ENCODE results near the gene SIM2. TPM values are rescaled to one million over a fixed set of nuclear protein-coding genes. Genes with fewer than 3 reads are reported as not detected.

SIM2 gene
- total RNA-seq, 4 donors from 2014 or later: 1.2 TPM; not detected in 3

DNA sequence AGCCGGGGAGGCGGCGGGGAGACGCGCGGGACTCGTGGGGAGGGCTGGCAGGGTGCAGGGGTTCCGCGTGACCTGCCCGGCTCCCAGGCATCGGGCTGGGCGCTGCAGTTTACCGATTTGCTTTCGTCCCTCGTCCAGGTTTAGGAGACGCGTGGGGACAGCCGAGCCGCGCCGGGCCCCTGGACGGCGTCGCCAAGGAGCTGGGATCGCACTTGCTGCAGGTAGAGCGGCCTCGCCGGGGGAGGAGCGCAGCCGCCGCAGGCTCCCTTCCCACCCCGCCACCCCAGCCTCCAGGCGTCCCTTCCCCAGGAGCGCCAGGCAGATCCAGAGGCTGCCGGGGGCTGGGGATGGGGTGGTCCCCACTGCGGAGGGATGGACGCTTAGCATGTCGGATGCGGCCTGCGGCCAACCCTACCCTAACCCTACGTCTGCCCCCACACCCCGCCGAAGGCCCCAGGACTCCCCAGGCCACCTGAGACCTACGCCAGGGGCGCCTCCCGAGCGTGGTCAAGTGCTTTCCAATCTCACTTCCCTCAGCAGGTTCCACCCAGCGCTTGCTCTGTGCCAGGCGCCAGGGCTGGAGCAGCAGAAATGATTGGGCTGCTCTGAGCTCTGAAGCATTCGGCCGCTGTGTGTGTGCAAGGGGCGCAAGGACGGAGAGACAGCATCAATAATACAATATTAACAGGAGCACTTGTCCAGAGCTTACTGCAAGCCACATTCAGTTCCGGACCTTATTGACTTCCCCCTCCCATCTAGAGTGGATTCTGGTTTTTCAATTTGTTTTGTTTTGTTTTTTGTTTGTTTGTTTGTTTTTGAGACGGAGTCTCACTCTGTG is 10.3 kb downstream of the SIM2 start:
- H3K27me3 ChIP-seq: peaks cover 92% of the 10 kb centered on the region
- TF ChIP-seq EP300 (IDR thresholded peaks at IDR 0.05): no peak
- TF ChIP-seq, protein P1, sequence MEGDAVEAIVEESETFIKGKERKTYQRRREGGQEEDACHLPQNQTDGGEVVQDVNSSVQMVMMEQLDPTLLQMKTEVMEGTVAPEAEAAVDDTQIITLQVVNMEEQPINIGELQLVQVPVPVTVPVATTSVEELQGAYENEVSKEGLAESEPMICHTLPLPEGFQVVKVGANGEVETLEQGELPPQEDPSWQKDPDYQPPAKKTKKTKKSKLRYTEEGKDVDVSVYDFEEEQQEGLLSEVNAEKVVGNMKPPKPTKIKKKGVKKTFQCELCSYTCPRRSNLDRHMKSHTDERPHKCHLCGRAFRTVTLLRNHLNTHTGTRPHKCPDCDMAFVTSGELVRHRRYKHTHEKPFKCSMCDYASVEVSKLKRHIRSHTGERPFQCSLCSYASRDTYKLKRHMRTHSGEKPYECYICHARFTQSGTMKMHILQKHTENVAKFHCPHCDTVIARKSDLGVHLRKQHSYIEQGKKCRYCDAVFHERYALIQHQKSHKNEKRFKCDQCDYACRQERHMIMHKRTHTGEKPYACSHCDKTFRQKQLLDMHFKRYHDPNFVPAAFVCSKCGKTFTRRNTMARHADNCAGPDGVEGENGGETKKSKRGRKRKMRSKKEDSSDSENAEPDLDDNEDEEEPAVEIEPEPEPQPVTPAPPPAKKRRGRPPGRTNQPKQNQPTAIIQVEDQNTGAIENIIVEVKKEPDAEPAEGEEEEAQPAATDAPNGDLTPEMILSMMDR (IDR thresholded peaks at IDR 0.05): no peak
- no peak for TF ChIP-seq POLR2A (IDR thresholded peaks at IDR 0.05)
- TF ChIP-seq POLR2AphosphoS5 (IDR thresholded peaks at IDR 0.05): no peak
- WGBS: 10% methylated on average over 17 of the region's 55 CpGs
- no peaks in the 10 kb centered on the region for H3K9me3 ChIP-seq
- peak overlapping the region; percentile 34 for H3K4me3 ChIP-seq
- H3K36me3 ChIP-seq: no peaks in the 10 kb centered on the region
- peak in 1 of 2 donors; percentile 76 for DNase-seq (ENCODE audit: low spot score in 2 of 2)
- H3K27ac ChIP-seq: no peak overlapping the region
- peaks cover 56% of the 10 kb centered on the region for H3K4me1 ChIP-seq

DNA sequence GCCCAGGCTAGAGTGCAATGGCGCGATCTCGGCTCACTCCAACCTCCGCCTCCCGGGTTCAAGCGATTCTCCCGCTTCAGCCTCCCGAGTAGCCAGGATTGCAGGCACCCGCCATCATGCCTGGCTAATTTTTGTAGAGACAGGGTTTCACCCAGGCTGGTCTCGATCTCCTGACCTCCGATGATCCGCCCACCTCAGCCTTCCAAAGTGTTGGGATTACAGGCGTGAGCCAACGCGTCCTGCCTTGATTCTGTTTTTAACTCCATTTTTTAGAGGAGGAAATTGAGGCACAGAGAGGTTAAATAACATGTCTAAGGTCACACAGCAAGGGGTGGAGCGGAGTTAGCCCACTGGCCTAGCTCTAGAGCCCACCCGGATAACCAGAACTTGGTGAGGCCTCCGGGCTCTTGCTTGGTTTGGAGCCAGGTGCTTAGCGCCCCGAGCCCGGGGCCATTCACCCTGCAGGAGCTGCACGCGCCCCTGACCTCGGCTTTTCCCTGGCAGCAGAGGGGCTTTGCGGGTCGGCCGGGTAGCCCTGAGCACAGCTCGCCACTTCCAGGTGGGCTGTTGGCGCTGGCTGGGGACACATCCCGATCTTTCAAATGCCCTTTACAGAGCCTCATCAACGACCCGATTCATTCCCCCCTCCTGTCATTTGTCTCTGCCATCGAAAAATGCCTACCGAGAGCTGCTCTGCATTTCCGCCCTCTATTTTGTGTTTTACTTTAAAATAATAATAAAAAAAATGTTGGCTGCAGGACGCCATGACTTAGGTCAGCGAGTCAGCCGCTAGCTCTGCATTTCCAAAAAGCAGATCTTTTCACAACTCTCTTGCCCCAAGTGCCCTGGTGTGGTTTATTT is 11.2 kb downstream of the SIM2 start:
- peaks cover 92% of the 10 kb centered on the region for H3K27me3 ChIP-seq

GRCh38 chr21:36710729-36711048 is 11.8 kb downstream of the SIM2 start:
- Histone ChIP-seq H3K9me3 (no peaks in the 10 kb centered on the region), H3K4me3 (peak overlapping the region; percentile 5), H3K27ac (no peak overlapping the region), H3K36me3 (no peaks in the 10 kb centered on the region), H3K4me1 (peaks cover 41% of the 10 kb centered on the region), H3K27me3 (peaks cover 90% of the 10 kb centered on the region)
- TF ChIP-seq POLR2A (IDR thresholded peaks at IDR 0.05) (no peak), EP300 (IDR thresholded peaks at IDR 0.05) (no peak), POLR2AphosphoS5 (IDR thresholded peaks at IDR 0.05) (no peak)
- TF ChIP-seq, protein P1 (IDR thresholded peaks at IDR 0.05): no peak
- DNase-seq (ENCODE audit: low spot score in 2 of 2): peak in 1 of 2 donors; percentile 76
- WGBS: 20% methylated on average over 13 of the region's 13 CpGs

More for the DNA sequence above, 11.2 kb downstream of the SIM2 start:
- H3K4me3 ChIP-seq: peak overlapping the region; percentile 5
- no peaks in the 10 kb centered on the region for H3K9me3 ChIP-seq
- no peaks in the 10 kb centered on the region for H3K36me3 ChIP-seq
- H3K4me1 ChIP-seq: peaks cover 47% of the 10 kb centered on the region
- DNase-seq (ENCODE audit: low spot score in 2 of 2): peak in 1 of 2 donors; percentile 32
- WGBS: 18% methylated on average over 36 of the region's 38 CpGs
- H3K27ac ChIP-seq: no peak overlapping the region
- no peak for TF ChIP-seq POLR2AphosphoS5 (IDR thresholded peaks at IDR 0.05)
- TF ChIP-seq, protein P1 (IDR thresholded peaks at IDR 0.05): no peak
- TF ChIP-seq EP300 (IDR thresholded peaks at IDR 0.05): no peak
- no peak for TF ChIP-seq POLR2A (IDR thresholded peaks at IDR 0.05)

DNA sequence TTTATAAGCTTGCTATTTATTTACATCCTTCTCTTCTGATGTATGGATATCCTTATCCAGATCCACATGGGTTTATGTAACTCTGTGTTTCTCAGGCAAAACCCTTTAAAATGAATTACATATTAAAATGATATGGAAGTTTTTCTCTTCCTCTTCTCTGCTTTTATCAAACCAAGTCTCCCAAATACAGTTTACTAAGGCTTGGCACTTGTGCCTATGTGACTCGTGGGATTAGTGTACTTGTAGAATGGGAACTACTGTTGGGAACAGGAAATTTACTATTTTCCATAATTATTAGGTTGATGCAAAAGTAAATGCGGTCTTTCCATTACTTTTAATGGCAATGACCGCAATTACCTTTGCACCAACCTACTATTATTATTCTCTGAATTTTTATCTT is 14.8 kb downstream of the SIM2 start:
- H3K4me3 ChIP-seq: no peak overlapping the region
- H3K9me3 ChIP-seq: no peaks in the 10 kb centered on the region
- TF ChIP-seq POLR2A (IDR thresholded peaks at IDR 0.05) (no peak), EP300 (IDR thresholded peaks at IDR 0.05) (no peak)
- TF ChIP-seq, protein P1 (IDR thresholded peaks at IDR 0.05): no peak
- DNase-seq (ENCODE audit: low spot score in 2 of 2): no peak
- no peak overlapping the region for H3K27ac ChIP-seq
- H3K36me3 ChIP-seq: no peaks in the 10 kb centered on the region
- peaks cover 73% of the 10 kb centered on the region for H3K27me3 ChIP-seq
- WGBS: 64% methylated on average over 3 of the region's 3 CpGs
- peaks cover 16% of the 10 kb centered on the region for H3K4me1 ChIP-seq

DNA sequence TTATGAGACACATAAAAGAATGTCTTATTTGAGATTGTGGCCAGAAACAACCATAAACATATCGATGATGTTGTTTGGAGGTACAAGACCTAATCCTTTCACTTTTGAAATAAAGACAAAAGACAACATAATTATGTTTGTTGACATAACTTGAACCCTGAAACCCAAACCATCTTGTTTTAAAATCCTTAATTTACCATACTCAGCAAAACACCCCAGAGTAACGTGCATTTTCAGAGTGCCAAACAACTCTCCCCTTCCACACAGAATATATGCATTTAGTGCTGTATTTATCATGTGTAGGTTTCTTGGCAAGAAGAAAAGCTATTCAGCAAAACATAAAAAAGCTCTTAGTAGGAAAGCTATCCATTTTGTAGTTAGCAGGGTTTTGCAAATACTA is 17.5 kb downstream of the SIM2 start:
- Histone ChIP-seq H3K4me3 (no peak overlapping the region), H3K4me1 (peaks cover 10% of the 10 kb centered on the region), H3K36me3 (no peaks in the 10 kb centered on the region), H3K9me3 (no peaks in the 10 kb centered on the region), H3K27ac (no peak overlapping the region), H3K27me3 (peaks cover 59% of the 10 kb centered on the region)
- TF ChIP-seq POLR2A (IDR thresholded peaks at IDR 0.05) (no peak), EP300 (IDR thresholded peaks at IDR 0.05) (no peak), POLR2AphosphoS5 (IDR thresholded peaks at IDR 0.05) (no peak)
- TF ChIP-seq, protein P1 (IDR thresholded peaks at IDR 0.05): no peak
- no peak for DNase-seq (ENCODE audit: low spot score in 2 of 2)
- WGBS: 88% methylated on average over 2 of the region's 2 CpGs

All from suprapubic skin (tissue), 4 donors.